Occipital lobe (tissue), 2 donors: ENCODE measurements around the gene TLE3. TPM values are rescaled to one million over a fixed set of nuclear protein-coding genes. Genes with fewer than 3 reads are reported as not detected.

ENCODE experiments used
- DNase-seq: peaks from one replicate; lab custom pipeline; 2025; lab: John Stamatoyannopoulos, UW
- total RNA-seq: library from RNA; depleted of rRNA; stranded (reverse); fragments of >200 nt; gene quantifications from one replicate; pipeline ENCODE4 v1.2.3, GENCODE V29; 2014

Gene TLE3
- total RNA-seq, 1 donor from 2014 or later: 79.4 TPM

- no peak for DNase-seq
These were observed 13.3 kb downstream of the TLE3 start for GRCh38 chr15:70084461-70084860.

GRCh38 chr15:70083946-70084345, 13.8 kb downstream of the TLE3 start:
- no peak for DNase-seq

DNA sequence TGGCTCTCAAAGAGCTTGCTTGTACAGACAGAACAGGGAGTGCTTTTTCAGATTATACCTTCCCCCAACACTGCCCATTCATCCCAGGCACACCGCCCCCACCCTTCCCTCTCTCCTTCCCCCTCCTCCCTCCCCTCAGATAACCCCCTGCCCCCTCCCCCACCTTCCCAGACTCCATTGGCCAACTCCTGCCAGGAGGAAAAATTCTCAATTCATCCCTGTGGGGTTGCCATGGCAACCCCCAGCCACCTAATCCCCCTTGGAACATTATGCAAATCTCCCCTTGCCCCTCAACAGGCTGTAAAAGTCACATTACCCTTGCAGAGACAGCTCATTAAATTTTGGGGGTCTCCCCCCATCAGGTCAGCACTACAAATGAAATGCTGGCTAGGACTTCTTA, 14.3 kb downstream of the TLE3 start:
- no peak for DNase-seq

GRCh38 chr15:70082281-70082900, 15.3 kb downstream of the TLE3 start:
- no peak for DNase-seq

- no peak for DNase-seq
These were observed 16.1 kb downstream of the TLE3 start for GRCh38 chr15:70081612-70082011.

DNA sequence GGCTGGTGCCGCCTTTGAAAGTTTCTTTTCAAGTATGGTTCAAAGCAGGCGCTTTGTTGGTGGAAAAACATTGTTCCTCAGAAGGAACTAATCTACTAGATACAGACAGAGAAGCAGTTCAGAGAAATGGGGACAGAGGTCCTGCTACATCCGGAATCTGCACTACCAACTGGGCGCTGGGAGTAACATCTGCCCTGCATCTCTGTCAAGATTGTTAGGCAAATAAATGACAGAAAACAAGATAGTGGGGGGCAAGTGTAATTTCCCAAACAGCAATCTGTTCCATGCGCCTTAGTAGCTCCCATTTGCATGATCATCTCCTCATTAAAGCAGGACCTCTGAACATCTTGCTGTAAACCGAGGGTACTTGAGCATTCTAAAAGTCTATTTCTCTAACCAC, 17.4 kb downstream of the TLE3 start:
- DNase-seq: no peak

DNA sequence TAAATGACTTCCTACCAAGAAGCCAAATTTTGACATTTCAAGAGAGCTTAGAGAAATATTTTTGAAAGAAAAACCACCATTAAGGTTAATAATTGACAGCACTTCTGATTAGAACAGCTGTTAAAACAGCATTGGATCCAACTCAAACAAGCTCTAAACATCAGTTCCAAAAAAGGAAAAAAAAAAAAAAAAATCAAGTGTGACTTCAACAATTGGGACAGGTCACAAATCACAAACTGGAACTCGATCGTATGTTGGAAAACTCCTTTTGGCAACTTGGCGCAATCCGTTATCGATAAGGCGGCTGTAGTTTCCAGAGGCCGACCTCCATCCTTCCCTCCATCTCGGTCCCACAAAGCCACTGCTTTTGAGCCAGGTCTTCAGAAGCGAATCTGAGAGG, 17.8 kb downstream of the TLE3 start:
- DNase-seq: no peak

DNA sequence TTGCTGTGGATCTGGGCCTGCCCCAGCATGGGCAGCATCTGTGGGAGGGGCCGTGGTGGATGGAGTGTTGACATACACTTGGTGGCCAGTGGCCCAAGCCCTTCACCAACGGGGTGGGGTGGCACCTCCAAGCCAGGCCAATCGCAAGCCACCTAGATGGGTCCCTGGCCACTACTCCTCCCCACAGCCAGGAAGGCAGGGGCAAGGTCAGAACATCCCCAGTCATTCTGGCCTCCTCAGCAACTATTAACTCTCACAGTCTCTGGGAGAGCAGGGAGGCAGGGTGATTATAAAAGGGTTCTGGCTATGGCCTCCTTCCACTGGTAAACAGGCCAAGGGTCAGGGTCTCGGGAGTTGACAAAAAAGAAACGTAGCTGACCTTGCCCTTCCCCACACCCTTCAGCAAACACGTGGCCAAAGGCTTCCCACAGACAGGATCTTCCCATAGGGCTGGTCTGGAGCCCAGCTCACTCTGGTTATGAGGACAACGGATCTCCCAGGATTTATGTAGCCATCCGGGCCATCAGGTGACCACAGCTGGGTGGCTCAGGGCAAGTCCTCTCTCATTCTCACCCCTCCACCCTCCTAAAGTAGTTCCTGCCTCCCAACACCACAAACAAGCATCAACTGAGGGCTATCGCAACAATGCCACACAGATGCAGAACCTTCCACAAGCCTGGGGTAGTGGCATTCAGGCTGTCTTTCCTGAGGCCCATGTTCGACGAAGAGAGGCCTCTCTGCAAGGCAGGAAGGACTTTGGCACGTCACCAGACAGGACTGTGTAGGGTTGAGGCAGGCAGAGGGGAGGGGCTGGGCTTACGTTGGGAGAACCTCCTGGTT, 18.9 kb downstream of the TLE3 start:
- no peak for DNase-seq

DNA sequence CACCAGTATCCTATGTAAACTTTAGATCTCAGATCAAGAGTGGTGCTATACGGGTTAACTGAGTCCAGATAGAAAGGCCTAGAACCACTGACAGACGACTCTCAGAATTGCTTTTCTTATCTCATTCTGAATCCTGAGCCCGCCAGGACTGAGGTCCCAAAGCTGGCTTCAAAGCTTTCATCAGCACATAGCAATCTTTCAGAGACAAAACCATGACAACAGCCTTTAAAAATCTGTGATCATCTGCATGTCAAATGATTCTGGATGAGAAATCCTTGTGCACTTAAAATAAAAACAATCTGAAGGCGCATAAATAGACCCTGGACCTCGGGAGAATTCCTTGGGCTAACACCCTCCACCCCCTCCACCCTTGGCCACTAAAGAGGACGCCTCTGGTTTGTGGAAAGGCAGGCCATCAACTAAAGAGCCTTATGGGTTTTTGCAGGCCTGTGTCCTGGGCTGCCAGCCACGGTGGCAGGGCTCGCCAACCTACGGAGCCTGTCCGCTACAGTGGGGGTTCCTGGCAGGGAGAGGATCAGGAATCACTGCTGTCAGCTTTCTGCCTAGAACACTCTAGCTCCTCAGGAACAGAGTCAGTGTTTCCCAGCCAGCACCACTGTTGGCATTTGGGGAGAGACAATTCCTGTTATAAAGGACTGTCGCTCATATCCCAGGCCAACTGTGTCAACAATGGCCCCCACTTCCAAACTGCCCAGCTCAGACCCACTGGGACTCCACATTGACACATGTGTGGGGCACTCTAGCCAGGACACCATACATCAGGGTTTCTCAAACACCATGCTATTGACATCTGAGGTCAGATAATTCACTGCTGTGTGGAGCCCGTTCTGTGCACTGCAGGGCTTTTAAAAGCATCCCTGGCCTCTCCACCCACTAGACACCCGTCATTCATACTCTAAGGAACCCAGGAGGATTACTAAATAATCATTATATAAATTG, 20.2 kb downstream of the TLE3 start:
- DNase-seq: peak; percentile 35

- DNase-seq: no peak
These were observed 23.3 kb downstream of the TLE3 start for GRCh38 chr15:70074380-70074779.

DNA sequence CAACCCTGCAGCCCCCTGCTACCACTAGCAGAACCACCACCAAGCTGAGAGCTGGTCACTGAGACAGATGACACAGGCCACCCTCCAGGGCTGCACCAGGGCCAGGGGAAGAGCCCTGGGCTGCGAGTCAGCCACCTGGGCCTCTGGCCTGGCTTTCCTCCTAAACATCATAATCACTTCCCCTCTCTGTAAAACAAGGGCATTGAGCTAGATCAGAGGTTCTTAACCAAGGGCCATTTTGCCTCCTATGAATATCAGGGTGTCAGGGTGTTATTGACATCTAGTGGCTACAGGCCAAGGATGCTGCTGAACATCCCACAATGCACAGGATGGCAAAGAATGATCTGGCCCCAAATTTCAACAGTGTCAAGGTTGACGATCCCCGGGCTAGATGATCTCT, 25.2 kb downstream of the TLE3 start:
- DNase-seq: no peak

- no peak for DNase-seq
These were observed 25.9 kb downstream of the TLE3 start for GRCh38 chr15:70071799-70072198.

DNA sequence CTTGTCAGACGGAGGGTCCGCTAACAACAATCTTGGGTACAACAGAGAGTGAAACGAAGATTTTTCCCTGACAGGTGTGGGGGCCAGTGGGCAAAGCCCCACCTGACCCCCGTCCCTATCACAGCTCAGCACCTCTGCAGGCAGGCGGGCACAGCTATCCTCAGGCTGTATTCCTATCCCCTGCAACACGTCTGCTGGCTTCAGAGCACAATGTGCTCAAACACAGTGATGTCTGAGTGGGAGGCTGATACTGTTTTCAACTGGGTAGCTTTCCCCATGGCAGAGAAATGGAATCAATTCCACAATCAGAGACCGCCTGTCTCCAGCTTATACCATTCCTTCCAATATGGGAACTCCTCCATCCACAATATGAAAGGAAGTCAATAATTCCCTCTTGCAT, 28.0 kb downstream of the TLE3 start:
- DNase-seq: no peak

DNA sequence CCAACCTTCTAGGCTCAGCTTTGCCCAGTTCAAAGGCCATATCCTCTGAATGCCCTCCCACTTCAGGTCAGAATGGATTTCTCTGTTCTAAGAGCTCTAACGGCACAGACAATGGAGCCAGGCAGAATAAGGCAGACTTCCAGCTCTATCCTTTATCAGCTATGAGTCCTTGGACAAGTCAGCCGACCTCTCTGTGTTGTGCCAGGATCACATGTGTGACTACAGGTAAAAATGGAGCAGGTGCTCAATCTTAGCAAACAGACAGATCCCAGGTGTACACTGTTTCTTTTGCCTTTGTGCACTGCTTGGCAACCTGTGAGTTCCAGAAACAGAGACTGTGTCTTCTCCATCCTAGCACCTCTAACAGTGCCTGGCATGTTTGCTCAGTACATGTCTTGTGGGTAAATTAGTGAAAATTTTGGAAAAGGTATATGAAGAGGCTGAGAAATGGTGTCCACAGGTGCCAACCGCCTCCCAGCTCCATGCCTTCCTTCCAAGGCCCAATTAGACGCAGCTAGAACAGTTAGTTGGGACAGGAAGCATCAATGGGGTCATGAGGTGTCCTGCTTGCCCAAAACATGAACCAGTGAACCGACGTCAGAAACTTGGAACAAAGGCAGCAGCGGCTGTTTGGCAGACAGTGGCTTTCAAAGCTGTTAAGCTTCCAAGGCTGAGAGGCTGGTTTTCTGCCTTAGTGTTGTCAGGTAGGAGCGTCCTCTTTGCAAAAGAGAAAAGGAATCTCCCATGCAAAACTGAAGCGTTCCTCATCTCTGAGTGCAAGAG, 28.7 kb downstream of the TLE3 start:
- no peak for DNase-seq

DNA sequence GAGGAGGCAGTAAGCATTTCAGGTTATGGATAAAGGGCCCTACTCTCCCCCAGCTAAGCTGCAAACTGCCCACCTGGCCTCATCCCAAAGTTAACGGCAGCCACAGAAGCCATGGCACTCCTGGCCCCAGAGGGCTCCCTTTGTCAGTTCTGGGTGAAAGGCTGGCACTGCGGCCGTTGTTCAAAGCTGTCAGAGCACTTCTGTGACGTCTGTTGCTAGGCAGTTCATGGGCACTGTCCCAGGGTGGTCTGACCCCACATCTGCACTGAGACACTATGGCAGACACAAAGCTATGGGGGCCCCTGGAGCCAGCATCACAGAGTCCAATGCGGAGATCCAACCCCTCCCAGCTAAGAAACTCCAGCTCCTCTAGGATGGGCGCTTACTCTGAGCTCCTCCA, 30.0 kb downstream of the TLE3 start:
- DNase-seq: no peak

GRCh38 chr15:70067011-70067410, 30.7 kb downstream of the TLE3 start:
- DNase-seq: no peak

DNA sequence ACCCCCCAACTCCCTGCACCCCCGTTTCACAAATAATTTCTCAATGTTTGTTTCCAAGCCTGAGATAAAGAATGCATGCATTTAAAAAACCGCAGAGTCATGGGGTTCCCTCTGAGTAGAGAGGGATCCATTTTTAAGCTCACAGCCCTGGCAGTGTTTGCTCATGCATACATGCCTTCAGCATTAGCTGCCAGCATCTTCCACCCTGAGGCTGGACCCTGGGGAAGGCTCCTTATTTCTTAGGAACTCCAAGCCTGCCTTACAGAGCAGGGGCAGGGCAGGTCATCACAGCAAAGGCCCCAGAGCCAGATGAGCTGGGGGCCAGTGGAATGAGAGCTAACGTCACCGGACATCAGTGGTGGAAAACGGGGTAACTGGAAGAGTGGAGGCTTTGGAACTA, 31.3 kb downstream of the TLE3 start:
- DNase-seq: no peak

DNA sequence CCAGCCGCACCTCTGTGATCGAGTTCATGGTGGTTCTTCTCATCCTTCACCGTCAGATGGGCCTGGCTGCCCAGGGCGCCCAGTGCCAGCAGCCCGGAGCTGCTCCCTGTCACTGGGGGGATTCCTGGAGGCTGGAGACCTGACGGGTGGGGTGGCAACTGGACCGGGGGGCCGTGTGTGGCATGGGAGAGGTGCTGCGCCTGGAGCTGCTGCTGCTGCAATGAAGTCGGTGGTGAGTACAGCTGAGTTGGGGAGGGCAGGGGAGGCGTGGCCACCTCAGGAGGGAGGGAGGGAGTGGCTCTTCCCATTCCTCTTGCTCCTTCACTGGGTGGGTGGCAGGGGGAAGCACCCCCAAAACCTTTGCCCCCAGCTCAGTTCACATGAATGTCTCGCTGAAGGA, 31.7 kb downstream of the TLE3 start:
- DNase-seq: no peak

- DNase-seq: no peak
These were observed 32.6 kb downstream of the TLE3 start for GRCh38 chr15:70065006-70065722.

DNA sequence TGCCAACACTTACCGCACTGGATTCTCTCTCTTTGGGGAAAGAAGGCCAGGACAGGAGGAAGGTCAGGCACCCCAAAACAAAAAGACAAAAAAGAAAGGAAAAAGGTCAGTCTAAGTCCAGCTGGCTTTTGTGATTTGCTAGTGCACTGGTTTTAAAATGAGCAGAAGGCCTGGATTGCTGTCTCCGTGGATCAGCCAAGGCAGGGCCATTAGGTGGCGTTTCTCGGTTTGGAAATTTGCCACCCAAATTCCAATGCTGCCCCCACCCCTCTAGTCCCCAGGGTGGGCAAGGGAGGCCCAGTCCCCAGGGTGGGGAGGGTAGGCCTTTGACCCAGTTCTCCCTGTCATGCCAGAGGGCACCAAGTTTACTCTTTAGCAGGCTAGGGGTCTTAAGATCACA, 33.3 kb downstream of the TLE3 start:
- DNase-seq: no peak

DNA sequence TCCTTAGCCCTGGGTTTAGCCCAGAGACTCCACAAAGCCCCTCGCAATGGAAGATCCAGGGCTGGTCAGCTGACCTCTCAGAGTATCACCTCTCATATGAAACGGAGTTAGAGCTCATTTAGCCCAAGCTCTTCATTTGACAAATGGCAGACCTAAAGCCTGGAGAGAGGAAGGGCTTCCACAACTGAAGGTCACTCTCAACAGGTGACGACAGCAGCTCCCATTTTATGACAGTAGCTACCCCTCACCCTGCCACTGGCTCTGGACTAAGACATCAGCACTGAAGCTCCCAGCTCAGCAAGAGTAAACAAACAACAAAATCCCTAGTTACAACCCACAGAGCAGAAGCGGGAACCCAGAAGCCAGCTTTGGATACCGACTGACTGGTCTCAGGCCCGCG, 33.7 kb downstream of the TLE3 start:
- DNase-seq: no peak
